Heart right ventricle (tissue), 16 donors: ENCODE measurements around the gene FRS2. TPM values are rescaled to one million over a fixed set of nuclear protein-coding genes. Genes with fewer than 3 reads are reported as not detected.

Experiments
- ATAC-seq, 8 donors: fragments of 200-7000 bp; cut with Tn5 transposase; one replicate each; pipeline ENCODE4 v1.9.1; 2020; ENCODE audit warnings: mild to moderate bottlenecking in 8 of 8, moderate library complexity in 8 of 8, moderate number of reproducible peaks in 1 of 8
- DNase-seq, 2 donors: peaks; one replicate each; pipeline ENCODE4 v3.0.0-alpha.2; 2020
- H3K27ac ChIP-seq, 10 donors: fragments of 200-600 bp; sonication (generic) in 2 of 10; one replicate each; pipeline versions ENCODE4 v1.5.0 to v1.8.0; 2020 to 2022; ENCODE audit warnings: mild to moderate bottlenecking in 3 of 10
- H3K27me3 ChIP-seq, 7 donors: fragments of 200-600 bp; one replicate each; pipeline ENCODE4 v1.8.0; 2021 to 2022; ENCODE audit warnings: mild to moderate bottlenecking in 2 of 7
- H3K36me3 ChIP-seq, 9 donors: fragments of 200-600 bp; sonication (generic) in 1 of 9; one replicate each; pipeline versions ENCODE4 v1.5.0 to v1.8.0; 2020 to 2022; ENCODE audit warnings: mild to moderate bottlenecking in 2 of 9
- H3K4me1 ChIP-seq, 9 donors: fragments of 200-600 bp; sonication (generic) in 1 of 9; one replicate each; pipeline versions ENCODE4 v1.5.0 to v1.8.0; 2020 to 2022; ENCODE audit warnings: mild to moderate bottlenecking in 4 of 9
- H3K4me3 ChIP-seq, 10 donors: fragments of 200-600 bp; sonication (generic) in 2 of 10; one replicate each; pipeline versions ENCODE4 v1.5.0 to v1.8.0; 2020 to 2022; ENCODE audit warnings: mild to moderate bottlenecking in 7 of 10, moderate library complexity in 2 of 10
- H3K9me3 ChIP-seq, 11 donors: fragments of 200-600 bp in 10 of 11; sonication (generic) in 2 of 11; one replicate each; pipeline versions ENCODE4 v1.5.0 to v1.8.0; 2013 to 2022; ENCODE audit warnings: mild to moderate bottlenecking in 2 of 11, control low read depth in 1 of 11, moderate library complexity in 1 of 11
- WGBS, 2 donors: extraction: QIAGEN DNeasy Blood & Tissue Kit; methylation state at CpG; one replicate each; pipeline ENCODE4 v1.1.7; 2013; ENCODE audit warnings: inconsistent platforms in 1 of 2; 5-methylcytosine and 5-hydroxymethylcytosine counted together
- intact Hi-C, 10 donors: fragments of 100-400 bp; cut with DNase I; formaldehyde crosslinking; loops; one replicate each; pipeline versions ENCODE4 v1.11.1 to v1.14.2; 2022
- polyA plus RNA-seq, 2 donors: library from polyadenylated mRNA; stranded (reverse); fragments of 200-250 nt; gene quantifications; one replicate each; pipeline ENCODE4 v1.2.3, GENCODE V29; 2013
- total RNA-seq, 10 donors: library from RNA; stranded (reverse); fragmentation: NEBNext Ultra II Directional in 3 of 10; extraction: Animal tissue kit (Norgen Biotek cat#: 25700) in 3 of 10; gene quantifications; one replicate each; pipeline versions ENCODE4 v1.2.1 to v1.2.4, GENCODE V29; 2021 to 2023
- TF ChIP-seq, protein P1 (sequence below), 9 donors: fragments of 200-600 bp; sonication (generic) in 2 of 9; IDR thresholded peaks; one replicate each; pipeline versions ENCODE4 v1.5.0 to v1.8.0; 2021 to 2022; ENCODE audit warnings: antibody characterized with exemption in 9 of 9, mild to moderate bottlenecking in 5 of 9, moderate library complexity in 1 of 9
- donor health status: Arrhythmogenic right ventricular cardiomyopathy.
- donor health status: ischemic (EF 13 %, LVEDD 7.1; RV severe dilation, severe dysfunction).
- donor health status: healthy with polysubstance abuse.
- donor health status: DM: no; HTN: yes; CAD: no.
- donor health status: DM: no; HTN: no; CAD: no.
- donor health status: ischemic (EF 25% LVEDD 6.9; RV normal size, moderate dysfunction).
- donor health status: ischemic (EF 25% LVEDD 5.7; RV mildly dilated, moderate dysfunction).
- donor health status: healthy.
- donor health status: DM: yes; HTN: yes; CAD: no.
- donor health status: Ischemic cardiomyopathy.
- donor health status: ischemic (EF 35%, LVEDD 5.7; RV mildly dilated, moderate dysfunction).
- donor health status: nonischemic (EF 11% LVEDD 7.7; RV severe dilation, severe dysfunction).
- donor health status: DM: yes; HTN: yes; CAD: no.
- donor health status: PGD.
- donor health status: ischemic (EF 29% LVEDD 5.4; RV normal size, mild dysfunction).
- donor health status: nonischemic (EF 23%, LVEDD 6.1; RV moderate dilation, normal function).

Gene FRS2
- total and polyA plus RNA-seq, 12 donors, result 2.9 to 26.0 (median 19.7) TPM

DNA sequence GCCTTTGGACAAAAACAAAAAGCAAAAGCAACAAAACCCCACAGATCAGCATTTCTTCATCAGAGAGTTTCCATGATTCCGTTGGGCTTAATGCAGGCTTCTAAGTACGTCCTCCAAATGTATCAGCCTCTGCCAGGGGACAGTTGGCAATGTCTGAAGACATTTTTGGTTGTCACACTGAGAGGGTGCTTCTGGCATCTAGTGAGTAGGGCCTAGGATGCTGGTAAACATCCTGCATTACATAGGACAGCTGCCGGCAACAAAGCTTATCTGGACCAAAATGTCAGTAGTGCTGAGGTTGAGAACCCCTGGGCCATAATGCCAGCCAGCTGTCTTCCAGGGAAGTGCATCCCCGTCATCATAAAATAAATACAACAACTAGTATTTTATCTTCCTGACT lies 149.9 kb downstream of the FRS2 start:
- ATAC-seq, result peak in 6 of 8 donors; percentile 19 to 70 (median 40)
- Histone ChIP-seq H3K4me3 (no peak overlapping the region), H3K4me1 (peaks cover 0 to 26% (median 0%) of the 10 kb centered on the region in 9 donors), H3K27me3 (no peaks in the 10 kb centered on the region), H3K36me3 (no peaks in the 10 kb centered on the region), H3K9me3 (no peaks in the 10 kb centered on the region), H3K27ac (peak overlapping the region in 5 of 10 donors; percentile 19 to 65 (median 34))
- DNase-seq, result peak in 1 of 2 donors; percentile 27
- WGBS, 2 donors, result 29 to 53% methylated on average over 4 of the region's 4 CpGs
- TF ChIP-seq, protein P1, sequence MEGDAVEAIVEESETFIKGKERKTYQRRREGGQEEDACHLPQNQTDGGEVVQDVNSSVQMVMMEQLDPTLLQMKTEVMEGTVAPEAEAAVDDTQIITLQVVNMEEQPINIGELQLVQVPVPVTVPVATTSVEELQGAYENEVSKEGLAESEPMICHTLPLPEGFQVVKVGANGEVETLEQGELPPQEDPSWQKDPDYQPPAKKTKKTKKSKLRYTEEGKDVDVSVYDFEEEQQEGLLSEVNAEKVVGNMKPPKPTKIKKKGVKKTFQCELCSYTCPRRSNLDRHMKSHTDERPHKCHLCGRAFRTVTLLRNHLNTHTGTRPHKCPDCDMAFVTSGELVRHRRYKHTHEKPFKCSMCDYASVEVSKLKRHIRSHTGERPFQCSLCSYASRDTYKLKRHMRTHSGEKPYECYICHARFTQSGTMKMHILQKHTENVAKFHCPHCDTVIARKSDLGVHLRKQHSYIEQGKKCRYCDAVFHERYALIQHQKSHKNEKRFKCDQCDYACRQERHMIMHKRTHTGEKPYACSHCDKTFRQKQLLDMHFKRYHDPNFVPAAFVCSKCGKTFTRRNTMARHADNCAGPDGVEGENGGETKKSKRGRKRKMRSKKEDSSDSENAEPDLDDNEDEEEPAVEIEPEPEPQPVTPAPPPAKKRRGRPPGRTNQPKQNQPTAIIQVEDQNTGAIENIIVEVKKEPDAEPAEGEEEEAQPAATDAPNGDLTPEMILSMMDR (IDR thresholded peaks at IDR 0.05), result no peak
- intact Hi-C loops, result loop anchor here in 1 of 10 donors (10.0 kb wide), 1 partner anchor 445 kb away; no protein-coding TSS in a partner anchor

DNA sequence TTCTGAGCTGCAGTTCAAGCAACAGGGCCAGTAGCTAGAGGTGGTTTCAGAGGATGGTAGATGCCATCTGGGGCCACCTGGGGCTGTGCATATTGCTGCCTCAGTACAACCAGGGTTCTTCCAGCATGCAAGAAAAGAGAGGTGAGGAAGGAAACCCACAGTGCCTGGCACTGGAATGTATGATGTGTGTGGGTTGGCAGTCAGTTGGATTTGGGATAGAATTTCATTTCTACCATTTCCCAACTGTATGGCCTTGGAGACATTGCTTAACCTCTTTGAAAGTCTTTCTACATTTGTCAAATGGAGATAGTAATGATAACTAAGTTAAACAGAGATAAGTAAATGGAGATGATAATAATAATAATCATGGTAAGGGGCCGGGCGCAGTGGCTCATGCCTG lies 150.7 kb downstream of the FRS2 start:
- TF ChIP-seq, protein P1 (IDR thresholded peaks at IDR 0.05), result no peak
- intact Hi-C loops, result loop anchor here in 1 of 10 donors (10.0 kb wide), 1 partner anchor 446 kb away; no protein-coding TSS in a partner anchor
- H3K4me1 ChIP-seq, result peaks cover 0 to 26% (median 0%) of the 10 kb centered on the region in 9 donors
- WGBS, 2 donors, result 85 to 86% methylated on average over 2 of the region's 2 CpGs
- DNase-seq (no peak), ATAC-seq (no peak)
- no peaks in the 10 kb centered on the region for H3K9me3 ChIP-seq
- H3K27me3 ChIP-seq, result no peaks in the 10 kb centered on the region
- H3K4me3 ChIP-seq, result no peak overlapping the region
- no peaks in the 10 kb centered on the region for H3K36me3 ChIP-seq
- no peak overlapping the region for H3K27ac ChIP-seq

DNA sequence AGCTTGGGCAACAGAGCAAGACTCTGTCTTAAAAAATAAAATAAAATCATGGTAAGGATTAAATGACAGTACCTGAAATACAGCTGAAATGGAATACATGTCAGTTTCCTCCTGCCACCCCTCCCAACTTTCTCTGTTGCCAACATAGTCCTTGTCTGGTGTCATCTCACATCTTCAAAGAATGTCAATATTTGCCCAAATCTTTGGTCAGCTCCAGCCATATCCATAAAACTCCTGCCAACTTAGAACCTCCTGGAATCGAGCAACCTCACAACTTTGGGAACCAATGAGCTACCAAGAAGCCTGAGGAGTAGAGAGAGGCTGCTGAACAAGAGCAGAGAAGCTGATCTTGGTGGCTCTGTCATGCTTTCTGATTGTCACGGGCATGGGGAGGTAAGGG lies 151.4 kb downstream of the FRS2 start:
- no peak for ATAC-seq
- H3K9me3 ChIP-seq, result no peaks in the 10 kb centered on the region
- H3K4me3 ChIP-seq, result no peak overlapping the region
- intact Hi-C loops, result loop anchor here in 1 of 10 donors (10.0 kb wide), 1 partner anchor 447 kb away; no protein-coding TSS in a partner anchor
- H3K4me1 ChIP-seq, result peaks cover 0 to 26% (median 0%) of the 10 kb centered on the region in 9 donors
- 90 to 93% methylated on average over 2 of the region's 2 CpGs for WGBS, 2 donors
- peak overlapping the region in 1 of 10 donors; percentile 1 for H3K27ac ChIP-seq
- H3K27me3 ChIP-seq, result no peaks in the 10 kb centered on the region
- DNase-seq, result no peak
- no peaks in the 10 kb centered on the region for H3K36me3 ChIP-seq
- TF ChIP-seq, protein P1 (IDR thresholded peaks at IDR 0.05), result no peak

DNA sequence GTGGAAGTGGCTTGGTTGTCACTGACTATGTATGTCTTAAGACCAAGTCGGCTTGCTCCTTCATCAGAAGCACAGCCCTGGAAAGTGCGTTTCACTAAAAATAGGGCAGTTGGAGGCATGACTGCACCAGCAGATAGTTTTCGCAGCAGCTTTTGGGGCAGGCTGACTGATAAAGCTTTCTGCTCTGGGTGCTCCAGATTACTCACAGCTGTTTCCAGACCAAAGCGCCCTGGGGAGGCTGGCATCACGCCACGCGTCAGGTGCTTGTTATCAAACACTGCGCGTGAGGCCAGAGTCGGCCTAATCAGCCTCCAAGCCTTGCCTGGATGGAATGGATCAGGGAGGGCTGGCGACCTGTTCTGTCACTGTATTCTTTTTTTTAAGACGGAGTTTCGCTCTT lies 153.8 kb downstream of the FRS2 start:
- 28 to 43% methylated on average over 13 of the region's 13 CpGs for WGBS, 2 donors
- ATAC-seq (peak; percentile 74 to 92 (median 88)), DNase-seq (peak; percentile 76 to 78)
- H3K4me1 ChIP-seq, result peaks cover 0 to 26% (median 0%) of the 10 kb centered on the region in 9 donors
- H3K27me3 ChIP-seq, result no peaks in the 10 kb centered on the region
- no peaks in the 10 kb centered on the region for H3K9me3 ChIP-seq
- H3K4me3 ChIP-seq, result peak overlapping the region in 1 of 10 donors; percentile 1
- TF ChIP-seq, protein P1 (IDR thresholded peaks at IDR 0.05), result no peak
- peak overlapping the region in 7 of 10 donors; percentile 16 to 81 (median 72) for H3K27ac ChIP-seq
- no peaks in the 10 kb centered on the region for H3K36me3 ChIP-seq
- intact Hi-C loops, result loop anchor here in 1 of 10 donors (10.0 kb wide), 1 partner anchor 449 kb away; no protein-coding TSS in a partner anchor
